HL-60/S4 treated with phorbol 12-myristate 13-acetate at 8.2 ng/mL for 4 days and 3 days (cell line): Measurements from ENCODE around the gene NUP160.
"Not testable (repeated sequence)": the region's sequence is repeated elsewhere in the genome, so short reads cannot be mapped to it uniquely, and the experiment has no call there.

Source experiments
- in situ Hi-C: fragments of 300-500 bp; cut with MboI; formaldehyde crosslinking; loops from 2 replicates; pipeline ENCODE4 v1.15.0; 2022; ENCODE audit warnings: low sequenced_read_pairs

NUP160 gene

GRCh38 chr11:47863189-47863897 lies 15.2 kb upstream of the NUP160 start:
- in situ Hi-C loops, result no loop called here

GRCh38 chr11:47861728-47862127 lies 13.6 kb upstream of the NUP160 start:
- in situ Hi-C loops, result no loop called here

DNA sequence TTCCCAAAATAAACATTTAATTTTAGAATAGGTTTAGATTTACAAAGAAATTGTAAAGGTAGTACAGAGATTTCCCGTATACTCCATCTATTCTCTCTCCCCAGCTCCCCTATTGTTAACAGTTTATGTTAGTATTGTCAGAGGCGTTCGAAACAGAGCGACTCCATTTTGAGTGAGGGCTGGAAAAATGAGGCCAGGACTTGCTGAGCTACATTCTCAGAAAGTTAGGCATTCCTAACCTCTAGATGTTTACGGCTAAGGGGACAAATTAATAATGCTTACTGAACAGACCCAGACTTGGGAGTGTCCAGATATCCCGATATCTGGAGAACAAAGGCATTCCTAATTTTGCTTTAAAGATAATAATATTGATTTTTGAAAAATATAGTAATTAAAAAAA lies 12.4 kb upstream of the NUP160 start:
- in situ Hi-C loops, result no loop called here

DNA sequence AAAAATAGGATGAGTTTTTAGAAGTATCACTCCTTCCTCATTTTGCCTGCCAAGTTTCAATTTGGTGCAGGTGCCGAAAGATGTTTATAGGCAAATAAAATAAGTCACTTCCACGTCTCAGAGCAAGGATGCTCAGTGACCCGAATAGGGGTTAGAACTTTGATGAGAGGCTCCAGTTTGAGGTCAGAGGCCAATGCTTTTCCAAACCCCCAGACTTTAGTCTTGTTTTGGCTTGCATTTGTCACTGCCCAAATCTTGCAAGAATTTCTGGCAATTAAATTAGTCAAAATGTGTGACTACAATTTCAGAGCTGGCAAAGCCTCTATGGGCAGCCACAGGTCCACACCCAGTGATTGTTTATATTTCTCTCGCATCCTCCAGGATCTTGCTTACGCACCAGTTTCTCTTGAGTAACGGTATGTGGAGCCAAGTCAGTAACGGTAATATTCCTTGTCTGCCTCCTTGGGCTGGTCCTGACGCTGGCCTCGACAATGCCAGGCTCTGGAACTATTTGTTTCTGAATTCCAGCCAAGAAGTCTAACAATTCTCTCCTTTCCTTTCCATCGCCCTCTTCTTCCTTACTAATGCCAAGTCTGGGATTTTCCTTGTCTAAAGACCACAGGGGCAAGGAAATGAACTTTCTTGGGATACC lies 9.9 kb upstream of the NUP160 start:
- in situ Hi-C loops, result no loop called here

- in situ Hi-C loops, result no loop called here
Measured at GRCh38 chr11:47857485-47857884, 9.3 kb upstream of the NUP160 start.

GRCh38 chr11:47856186-47856585 lies 8.0 kb upstream of the NUP160 start:
- in situ Hi-C loops, result no loop called here

DNA sequence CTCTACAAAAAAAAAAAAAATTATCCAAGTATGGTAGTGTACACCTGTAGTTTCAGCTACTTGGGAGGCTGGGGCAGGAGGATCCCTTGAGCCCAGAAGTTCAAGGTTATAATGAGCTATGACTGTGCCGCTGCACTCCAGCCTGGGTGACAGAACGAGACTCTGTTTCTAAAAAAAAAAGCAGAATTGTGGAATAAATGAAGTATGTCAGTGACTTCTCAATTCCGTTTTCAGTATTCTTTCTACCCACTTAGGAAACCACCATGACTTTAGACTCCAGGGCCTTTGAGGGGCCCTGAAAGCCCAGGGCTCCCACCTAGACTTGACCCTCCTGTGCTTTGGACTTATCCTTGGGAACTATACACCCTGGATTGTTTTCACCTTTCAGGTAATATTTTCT lies 6.5 kb upstream of the NUP160 start:
- in situ Hi-C loops, result no loop called here

DNA sequence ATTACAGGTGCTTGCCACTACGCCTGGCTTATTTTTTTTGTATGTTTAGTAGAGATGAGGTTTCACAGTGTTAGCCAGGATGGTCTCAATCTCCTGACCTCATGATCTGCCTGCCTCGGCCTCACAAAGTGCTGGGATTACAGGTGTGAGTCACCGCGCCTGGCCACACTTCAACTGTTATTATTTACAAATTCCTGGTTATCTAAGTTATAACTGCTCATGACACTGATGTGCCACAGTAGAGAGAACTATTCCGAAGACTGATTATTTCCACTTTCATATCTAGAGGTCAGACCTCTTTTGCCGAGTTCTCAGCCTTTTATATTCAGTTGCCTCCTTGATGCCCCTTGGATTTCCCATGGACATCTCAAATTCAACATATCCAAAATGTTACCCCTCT lies 3.9 kb upstream of the NUP160 start:
- in situ Hi-C loops, result no loop called here

DNA sequence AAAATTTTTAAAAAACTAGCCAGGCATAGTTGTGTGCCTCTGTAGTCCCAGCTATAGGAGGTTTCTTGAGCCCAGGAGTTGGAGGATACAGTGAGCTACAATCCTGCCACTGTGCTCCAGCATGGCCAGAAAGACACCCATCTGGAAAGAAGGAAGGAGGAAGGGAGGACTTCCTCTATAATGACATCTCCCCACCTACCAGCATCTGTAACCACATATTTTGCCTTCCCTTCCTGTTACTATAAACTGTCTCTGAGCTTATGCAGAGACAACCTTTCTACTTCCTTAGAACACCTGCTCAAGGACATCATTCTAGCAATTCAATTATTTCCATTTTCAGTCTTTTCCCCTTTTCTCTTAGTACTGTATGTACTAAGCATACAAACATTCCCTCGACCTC lies 2.2 kb upstream of the NUP160 start:
- in situ Hi-C loops, result no loop called here

- in situ Hi-C loops, result no loop called here
Measured at GRCh38 chr11:47848700-47849155, 578 bp upstream of the NUP160 start.

DNA sequence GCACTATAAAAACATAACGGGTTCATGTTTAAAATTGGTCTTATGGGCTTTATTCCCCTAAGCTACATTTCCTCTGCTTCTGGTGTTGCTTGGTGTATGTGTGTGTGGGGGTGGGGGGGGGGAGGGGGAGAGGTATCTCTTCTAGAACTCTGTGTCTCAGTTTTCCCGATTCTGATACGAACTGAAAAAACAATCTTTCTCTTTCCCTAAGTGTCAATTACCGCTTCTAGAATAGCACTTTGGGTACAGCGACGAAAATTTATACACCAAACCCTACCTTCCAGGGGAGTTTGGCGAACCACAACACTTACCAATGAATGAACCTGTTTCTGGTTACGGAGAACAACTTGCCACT lies 636 bp downstream of the NUP160 start:
- in situ Hi-C loops, result no loop called here

DNA sequence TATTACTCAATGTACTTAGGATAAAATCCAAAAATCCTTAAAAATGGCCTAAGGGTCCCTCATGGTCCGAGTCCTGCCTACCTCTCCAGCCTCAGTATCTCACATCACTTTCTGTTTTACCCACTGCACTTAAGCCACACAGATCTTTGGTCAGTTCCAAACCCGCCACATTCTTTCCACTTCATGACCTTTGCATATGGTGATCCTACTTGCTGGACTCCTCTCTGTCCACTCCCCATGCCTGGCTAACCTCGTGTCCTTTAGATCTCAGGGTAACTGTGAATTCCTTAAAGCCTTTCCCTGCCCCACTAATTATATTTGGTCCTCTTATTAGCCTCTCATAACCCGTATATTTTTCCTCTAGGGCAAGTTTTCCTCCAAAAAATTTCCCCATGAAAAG lies 1.2 kb downstream of the NUP160 start:
- in situ Hi-C loops, result no loop called here

- in situ Hi-C loops, result no loop called here
Measured at GRCh38 chr11:47843361-47844055, 4.6 kb downstream of the NUP160 start.

DNA sequence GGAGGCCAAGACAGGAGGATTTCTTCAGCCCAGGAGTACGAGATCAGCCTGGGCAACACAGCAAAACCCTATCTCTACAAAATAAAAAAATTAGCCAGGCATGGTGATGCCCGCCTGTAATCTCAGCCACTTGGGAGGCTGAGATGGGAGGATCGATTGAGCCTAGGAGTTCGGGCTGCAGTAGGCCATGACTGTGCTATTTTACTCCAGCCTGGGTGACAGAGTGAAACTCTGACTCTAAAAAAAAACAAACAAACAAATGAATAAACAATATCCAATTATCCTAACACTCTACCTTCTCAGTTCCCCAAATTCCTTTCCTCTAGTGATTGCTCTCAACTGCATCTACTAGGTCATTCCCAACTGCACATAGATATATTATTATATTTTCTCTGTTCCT lies 5.4 kb downstream of the NUP160 start:
- in situ Hi-C loops, result no loop called here

- in situ Hi-C loops, result no loop called here
Measured at GRCh38 chr11:47837929-47838328, 10.2 kb downstream of the NUP160 start.

GRCh38 chr11:47837292-47837691 lies 10.9 kb downstream of the NUP160 start:
- in situ Hi-C loops, result no loop called here

- in situ Hi-C loops, result not testable (repeated sequence)
Measured at GRCh38 chr11:47830013-47830412, 18.1 kb downstream of the NUP160 start.

GRCh38 chr11:47828284-47828683 lies 19.9 kb downstream of the NUP160 start:
- in situ Hi-C loops, result no loop called here

DNA sequence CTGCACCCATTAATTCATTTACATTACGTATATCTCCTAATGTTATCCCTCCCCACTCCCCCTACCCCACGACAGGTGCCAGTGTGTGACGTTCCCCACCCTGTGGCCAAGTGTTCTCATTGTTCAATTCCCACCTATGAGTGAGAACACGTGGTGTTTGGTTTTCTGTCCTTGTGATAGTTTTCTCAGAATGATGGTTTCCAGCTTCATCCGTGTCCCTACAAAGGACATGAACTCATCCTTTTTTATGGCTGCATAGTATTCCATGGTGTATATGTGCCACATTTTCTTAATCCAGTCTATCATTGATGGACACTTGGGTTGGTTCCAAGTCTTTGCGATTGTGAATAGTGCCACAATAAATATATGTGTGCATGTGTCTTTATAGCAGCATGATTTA lies 25.5 kb downstream of the NUP160 start:
- in situ Hi-C loops, result not testable (repeated sequence)

GRCh38 chr11:47819743-47820142 lies 28.4 kb downstream of the NUP160 start:
- in situ Hi-C loops, result no loop called here

- in situ Hi-C loops, result no loop called here
Measured at GRCh38 chr11:47800759-47801158, 47.4 kb downstream of the NUP160 start.

DNA sequence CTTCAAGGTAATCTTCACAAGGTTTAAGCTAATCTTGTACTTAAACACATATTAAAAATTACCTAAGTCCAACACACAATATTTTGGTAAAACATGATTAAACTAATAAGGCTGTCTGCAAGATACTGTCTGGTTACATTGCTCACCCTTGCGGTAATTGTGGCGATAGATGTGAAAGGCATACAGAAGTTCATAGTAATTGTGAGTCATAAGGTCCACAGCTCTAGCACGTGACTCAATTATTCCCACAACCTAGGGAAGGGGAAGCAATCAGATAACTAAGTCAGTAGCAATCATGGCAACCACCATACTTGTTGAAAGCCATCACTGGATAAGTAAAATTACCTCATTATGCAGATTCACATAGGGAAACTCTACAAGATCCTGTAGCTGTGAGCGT lies 50.5 kb downstream of the NUP160 start:
- in situ Hi-C loops, result no loop called here
